ENCODE data around the gene RAPGEF3. TPM values are rescaled to one million over a fixed set of nuclear protein-coding genes. Genes with fewer than 3 reads are reported as not detected.

RAPGEF3 gene
- total RNA-seq, 2 donors from 2014 or later: 11.4 to 19.6 TPM

DNA sequence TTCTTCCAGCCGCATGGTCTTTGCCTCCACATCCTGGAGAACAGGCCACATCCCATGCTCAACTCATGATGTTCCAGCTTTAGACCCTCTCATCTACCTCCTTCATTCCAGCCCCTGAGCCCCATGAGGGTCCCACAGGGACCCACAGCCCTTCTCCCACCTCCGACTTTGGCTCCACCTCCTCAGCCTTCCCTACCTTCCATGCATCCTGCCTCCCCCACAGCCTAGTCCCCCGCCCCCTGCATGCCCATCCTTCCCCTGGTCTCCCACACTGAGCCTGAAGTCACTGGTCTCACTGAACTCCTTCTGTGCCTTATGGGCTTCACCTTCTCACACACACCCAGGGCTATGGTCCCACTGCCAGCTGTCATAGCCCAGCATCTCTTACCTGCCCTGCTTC lies 9.8 kb downstream of the RAPGEF3 start:
- no peak overlapping the region for H3K9ac ChIP-seq (ENCODE audit: extremely low read depth, low read length, poor library complexity, severe bottlenecking)
- no peak overlapping the region for H3K27ac Mint-ChIP-seq

DNA sequence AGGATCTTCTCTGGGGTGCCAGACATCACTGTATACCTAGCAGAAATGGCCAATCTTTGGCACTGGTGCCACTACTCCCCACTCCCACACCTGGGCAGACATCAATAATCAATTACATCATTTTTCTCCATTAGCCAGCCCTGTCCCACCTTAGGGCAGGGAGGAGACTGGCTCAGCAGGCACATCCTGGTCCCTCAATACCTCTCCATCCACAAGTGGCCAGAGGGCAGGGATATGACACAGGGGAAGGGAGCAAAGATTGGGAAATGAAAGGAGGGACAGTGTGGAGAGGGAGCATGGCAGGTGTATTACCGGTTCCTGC lies 10.2 kb downstream of the RAPGEF3 start:
- H3K4me1 Mint-ChIP-seq: peaks cover 28% of the 10 kb centered on the region
- TF ChIP-seq, protein P1, sequence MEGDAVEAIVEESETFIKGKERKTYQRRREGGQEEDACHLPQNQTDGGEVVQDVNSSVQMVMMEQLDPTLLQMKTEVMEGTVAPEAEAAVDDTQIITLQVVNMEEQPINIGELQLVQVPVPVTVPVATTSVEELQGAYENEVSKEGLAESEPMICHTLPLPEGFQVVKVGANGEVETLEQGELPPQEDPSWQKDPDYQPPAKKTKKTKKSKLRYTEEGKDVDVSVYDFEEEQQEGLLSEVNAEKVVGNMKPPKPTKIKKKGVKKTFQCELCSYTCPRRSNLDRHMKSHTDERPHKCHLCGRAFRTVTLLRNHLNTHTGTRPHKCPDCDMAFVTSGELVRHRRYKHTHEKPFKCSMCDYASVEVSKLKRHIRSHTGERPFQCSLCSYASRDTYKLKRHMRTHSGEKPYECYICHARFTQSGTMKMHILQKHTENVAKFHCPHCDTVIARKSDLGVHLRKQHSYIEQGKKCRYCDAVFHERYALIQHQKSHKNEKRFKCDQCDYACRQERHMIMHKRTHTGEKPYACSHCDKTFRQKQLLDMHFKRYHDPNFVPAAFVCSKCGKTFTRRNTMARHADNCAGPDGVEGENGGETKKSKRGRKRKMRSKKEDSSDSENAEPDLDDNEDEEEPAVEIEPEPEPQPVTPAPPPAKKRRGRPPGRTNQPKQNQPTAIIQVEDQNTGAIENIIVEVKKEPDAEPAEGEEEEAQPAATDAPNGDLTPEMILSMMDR (conservative IDR thresholded peaks at IDR 0.05): no peak

More for the DNA sequence above, 9.8 kb downstream of the RAPGEF3 start:
- TF ChIP-seq, protein P1 (conservative IDR thresholded peaks at IDR 0.05): no peak
- no peaks in the 10 kb centered on the region for H3K9me3 ChIP-seq (ENCODE audit: control insufficient read depth, low read length)
- Mint-ChIP-seq H3K4me1 (peaks cover 28% of the 10 kb centered on the region), H3K36me3 (ENCODE audit: low read depth) (peaks cover 17% of the 10 kb centered on the region), H3K4me3 (no peak overlapping the region), H3K9me3 (no peaks in the 10 kb centered on the region), H3K27me3 (ENCODE audit: insufficient read depth) (no peaks in the 10 kb centered on the region)
- no peak for DNase-seq
- WGBS, 2 experiments (ENCODE audit: insufficient coverage in 1 of 2, insufficient read length in 1 of 2): 82 to 90% methylated on average over 2 to 3 of the region's 3 CpGs
- H3K27me3 ChIP-seq (ENCODE audit: control insufficient read depth, insufficient read depth, low read length, poor library complexity, severe bottlenecking): no peaks in the 10 kb centered on the region
- H3K4me1 ChIP-seq (ENCODE audit: control insufficient read depth, insufficient read depth, low read length): peaks cover 2% of the 10 kb centered on the region
- no peak overlapping the region for H3K27ac ChIP-seq (ENCODE audit: low read depth, low read length)
- H3K36me3 ChIP-seq (ENCODE audit: control insufficient read depth, insufficient read depth, low read length): no peaks in the 10 kb centered on the region
- H3K4me3 ChIP-seq (ENCODE audit: low read length): no peak overlapping the region

DNA sequence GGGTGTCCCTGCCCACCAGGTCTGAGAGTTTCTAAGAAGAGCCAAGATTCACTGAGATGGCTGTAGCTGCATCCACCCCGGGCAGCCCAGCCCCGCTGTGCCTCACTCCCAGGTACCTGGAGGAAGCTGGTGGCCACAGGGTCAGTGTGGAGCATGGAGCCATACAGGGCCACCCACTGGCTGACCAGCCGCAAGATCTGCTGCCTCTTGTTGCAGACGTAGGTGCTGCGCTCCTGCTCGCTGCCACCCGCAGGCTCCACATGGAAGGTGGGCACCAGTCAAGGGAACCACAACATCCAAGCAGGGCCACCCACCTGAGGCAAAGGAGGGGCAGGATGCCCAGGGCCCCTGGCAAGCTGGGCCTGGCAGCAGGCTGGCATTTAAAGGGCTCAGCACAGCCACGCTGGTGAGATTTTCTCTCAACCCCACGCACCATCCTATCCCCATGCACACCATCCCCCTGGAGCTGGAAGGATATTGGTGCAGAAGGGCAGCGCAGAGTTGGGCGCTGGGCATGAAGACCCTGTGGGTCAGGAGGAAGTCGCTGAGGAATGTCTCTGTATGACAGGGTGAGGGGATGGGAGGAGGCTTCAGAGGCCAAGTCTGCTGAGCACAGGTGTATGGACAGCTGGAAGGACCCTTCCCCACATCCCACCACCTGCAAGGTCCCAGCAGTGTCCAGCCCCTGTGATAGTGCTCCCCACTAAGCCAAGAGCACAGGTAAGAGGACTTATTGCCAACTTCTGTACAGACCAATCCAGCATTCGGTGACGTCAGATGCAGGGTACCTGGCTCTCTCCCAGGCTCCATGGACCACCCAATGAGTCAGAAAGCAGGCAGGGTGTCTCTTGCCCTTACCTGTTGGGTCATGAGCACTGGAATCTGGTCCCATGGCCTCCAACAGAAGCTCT lies 10.8 kb downstream of the RAPGEF3 start:
- H3K36me3 ChIP-seq (ENCODE audit: control insufficient read depth, insufficient read depth, low read length): no peaks in the 10 kb centered on the region
- no peaks in the 10 kb centered on the region for H3K9me3 Mint-ChIP-seq
- peaks cover 22% of the 10 kb centered on the region for H3K4me1 Mint-ChIP-seq
- H3K9ac ChIP-seq (ENCODE audit: extremely low read depth, low read length, poor library complexity, severe bottlenecking): no peak overlapping the region
- no peak overlapping the region for H3K4me3 Mint-ChIP-seq
- no peaks in the 10 kb centered on the region for H3K27me3 ChIP-seq (ENCODE audit: control insufficient read depth, insufficient read depth, low read length, poor library complexity, severe bottlenecking)
- DNase-seq: no peak
- H3K27ac Mint-ChIP-seq: no peak overlapping the region
- WGBS, 2 experiments (ENCODE audit: insufficient coverage in 1 of 2, insufficient read length in 1 of 2): 91 to 95% methylated on average over 7 to 14 of the region's 14 CpGs
- H3K27ac ChIP-seq (ENCODE audit: low read depth, low read length): no peak overlapping the region
- H3K4me3 ChIP-seq (ENCODE audit: low read length): no peak overlapping the region
- peaks cover under 1% of the 10 kb centered on the region for H3K4me1 ChIP-seq (ENCODE audit: control insufficient read depth, insufficient read depth, low read length)
- TF ChIP-seq, protein P1 (conservative IDR thresholded peaks at IDR 0.05): no peak
- H3K27me3 Mint-ChIP-seq (ENCODE audit: insufficient read depth): peaks cover 2% of the 10 kb centered on the region
- H3K9me3 ChIP-seq (ENCODE audit: control insufficient read depth, low read length): no peaks in the 10 kb centered on the region
- peaks cover 17% of the 10 kb centered on the region for H3K36me3 Mint-ChIP-seq (ENCODE audit: low read depth)

More for the DNA sequence above, 10.2 kb downstream of the RAPGEF3 start:
- no peak overlapping the region for H3K9ac ChIP-seq (ENCODE audit: extremely low read depth, low read length, poor library complexity, severe bottlenecking)
- H3K4me3 Mint-ChIP-seq: no peak overlapping the region
- 67 to 100% methylated on average over 1 of the region's 1 CpG for WGBS, 2 experiments (ENCODE audit: insufficient coverage in 1 of 2, insufficient read length in 1 of 2)
- H3K9me3 Mint-ChIP-seq: no peaks in the 10 kb centered on the region
- H3K27ac Mint-ChIP-seq: no peak overlapping the region
- no peak for DNase-seq
- H3K9me3 ChIP-seq (ENCODE audit: control insufficient read depth, low read length): no peaks in the 10 kb centered on the region
- no peaks in the 10 kb centered on the region for H3K27me3 ChIP-seq (ENCODE audit: control insufficient read depth, insufficient read depth, low read length, poor library complexity, severe bottlenecking)
- no peaks in the 10 kb centered on the region for H3K27me3 Mint-ChIP-seq (ENCODE audit: insufficient read depth)
- no peaks in the 10 kb centered on the region for H3K36me3 ChIP-seq (ENCODE audit: control insufficient read depth, insufficient read depth, low read length)
- H3K36me3 Mint-ChIP-seq (ENCODE audit: low read depth): peaks cover 17% of the 10 kb centered on the region
- peaks cover 2% of the 10 kb centered on the region for H3K4me1 ChIP-seq (ENCODE audit: control insufficient read depth, insufficient read depth, low read length)
- no peak overlapping the region for H3K27ac ChIP-seq (ENCODE audit: low read depth, low read length)
- no peak overlapping the region for H3K4me3 ChIP-seq (ENCODE audit: low read length)

All from endodermal cell (in vitro differentiated cells).